ENCODE results near the gene TRABD2A. TPM values are rescaled to one million over a fixed set of nuclear protein-coding genes. Genes with fewer than 3 reads are reported as not detected.

Gene TRABD2A
- polyA plus RNA-seq, 2 donors = 0.08 to 0.32 TPM

- no peaks in the 10 kb centered on the region for H3K36me3 ChIP-seq (ENCODE audit: control insufficient read depth in 2 of 2, insufficient read depth in 2 of 2, low read length in 1 of 2)
- peaks cover 0 to 2% of the 10 kb centered on the region in 2 donors for H3K9me3 ChIP-seq (ENCODE audit: control insufficient read depth in 2 of 2, insufficient read depth in 1 of 2, low read depth in 1 of 2, low read length in 1 of 2)
- no peaks in the 10 kb centered on the region for H3K27me3 ChIP-seq (ENCODE audit: control insufficient read depth in 1 of 2, insufficient read depth in 2 of 2, low read length in 2 of 2)
- no peaks in the 10 kb centered on the region for H3K4me1 ChIP-seq (ENCODE audit: control insufficient read depth in 2 of 2, insufficient read depth in 2 of 2, low read length in 1 of 2)
- no peak overlapping the region for H3K4me3 ChIP-seq (ENCODE audit: low read depth in 1 of 2, low read length in 2 of 2)
- no peak overlapping the region for H3K27ac ChIP-seq (ENCODE audit: low read depth in 2 of 2, low read length in 1 of 2)
- WGBS, 2 donors = 77 to 81% methylated on average over 3 of the region's 3 CpGs
Observed at GRCh38 chr2:84858123-84858522, 22.8 kb downstream of the TRABD2A start.

DNA sequence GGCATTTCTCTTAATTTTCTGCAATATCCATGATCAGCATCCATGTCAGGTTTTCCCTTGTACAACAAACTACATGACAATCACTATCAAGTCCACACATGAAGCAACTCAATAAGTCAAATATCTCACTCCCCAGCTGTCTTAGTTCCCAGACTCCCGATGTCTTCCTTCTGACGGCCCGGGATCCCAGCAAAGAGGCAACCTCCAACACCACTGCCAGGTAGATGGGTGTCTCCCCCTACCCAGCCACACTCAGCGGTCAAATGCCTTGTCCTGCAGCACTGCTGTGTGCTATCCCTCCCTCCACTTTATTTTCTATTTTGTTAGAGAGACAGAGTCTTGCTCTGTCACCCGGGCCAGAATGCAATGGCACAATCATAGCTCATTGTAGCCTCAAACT lies 23.3 kb downstream of the TRABD2A start:
- Histone ChIP-seq H3K9me3 (ENCODE audit: control insufficient read depth in 2 of 2, insufficient read depth in 1 of 2, low read depth in 1 of 2, low read length in 1 of 2) (peaks cover 0 to 2% of the 10 kb centered on the region in 2 donors), H3K4me3 (ENCODE audit: low read depth in 1 of 2, low read length in 2 of 2) (no peak overlapping the region), H3K36me3 (ENCODE audit: control insufficient read depth in 2 of 2, insufficient read depth in 2 of 2, low read length in 1 of 2) (no peaks in the 10 kb centered on the region), H3K27ac (ENCODE audit: low read depth in 2 of 2, low read length in 1 of 2) (no peak overlapping the region), H3K4me1 (ENCODE audit: control insufficient read depth in 2 of 2, insufficient read depth in 2 of 2, low read length in 1 of 2) (no peaks in the 10 kb centered on the region), H3K27me3 (ENCODE audit: control insufficient read depth in 1 of 2, insufficient read depth in 2 of 2, low read length in 2 of 2) (no peaks in the 10 kb centered on the region)
- 77 to 83% methylated on average over 5 of the region's 5 CpGs for WGBS, 2 donors

DNA sequence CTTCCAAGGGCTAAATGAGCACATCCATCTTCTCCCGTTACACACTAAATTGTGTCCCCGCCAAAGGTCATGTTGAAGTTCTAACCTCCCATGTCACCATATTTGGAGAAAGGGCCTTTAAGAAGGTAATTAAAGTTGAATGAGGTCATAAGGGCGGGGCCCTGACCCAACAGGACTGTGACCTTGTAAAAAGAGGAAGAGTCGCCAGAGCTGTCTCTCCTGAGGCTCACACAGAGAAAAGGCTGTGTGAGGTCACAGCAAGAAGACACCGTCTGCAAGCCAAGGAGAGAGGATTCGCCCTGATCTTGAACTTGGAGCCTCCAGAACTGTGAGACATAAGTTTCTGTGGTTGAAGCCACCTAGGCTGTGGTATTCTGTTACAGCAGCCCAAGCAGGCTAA lies 24.1 kb downstream of the TRABD2A start:
- H3K4me1 ChIP-seq (ENCODE audit: control insufficient read depth in 2 of 2, insufficient read depth in 2 of 2, low read length in 1 of 2) = no peaks in the 10 kb centered on the region
- no peak overlapping the region for H3K4me3 ChIP-seq (ENCODE audit: low read depth in 1 of 2, low read length in 2 of 2)
- H3K9me3 ChIP-seq (ENCODE audit: control insufficient read depth in 2 of 2, insufficient read depth in 1 of 2, low read depth in 1 of 2, low read length in 1 of 2) = peaks cover 0 to 2% of the 10 kb centered on the region in 2 donors
- no peak overlapping the region for H3K27ac ChIP-seq (ENCODE audit: low read depth in 2 of 2, low read length in 1 of 2)
- no peaks in the 10 kb centered on the region for H3K36me3 ChIP-seq (ENCODE audit: control insufficient read depth in 2 of 2, insufficient read depth in 2 of 2, low read length in 1 of 2)
- 68 to 76% methylated on average over 6 of the region's 6 CpGs for WGBS, 2 donors
- H3K27me3 ChIP-seq (ENCODE audit: control insufficient read depth in 1 of 2, insufficient read depth in 2 of 2, low read length in 2 of 2) = no peaks in the 10 kb centered on the region

- Histone ChIP-seq H3K27me3 (ENCODE audit: control insufficient read depth in 1 of 2, insufficient read depth in 2 of 2, low read length in 2 of 2) (no peaks in the 10 kb centered on the region), H3K27ac (ENCODE audit: low read depth in 2 of 2, low read length in 1 of 2) (no peak overlapping the region), H3K36me3 (ENCODE audit: control insufficient read depth in 2 of 2, insufficient read depth in 2 of 2, low read length in 1 of 2) (no peaks in the 10 kb centered on the region), H3K4me3 (ENCODE audit: low read depth in 1 of 2, low read length in 2 of 2) (no peak overlapping the region), H3K4me1 (ENCODE audit: control insufficient read depth in 2 of 2, insufficient read depth in 2 of 2, low read length in 1 of 2) (no peaks in the 10 kb centered on the region), H3K9me3 (ENCODE audit: control insufficient read depth in 2 of 2, insufficient read depth in 1 of 2, low read depth in 1 of 2, low read length in 1 of 2) (peaks cover 0 to 2% of the 10 kb centered on the region in 2 donors)
- 29 to 38% methylated on average over 11 of the region's 11 CpGs for WGBS, 2 donors
Observed at GRCh38 chr2:84855731-84856130, 25.2 kb downstream of the TRABD2A start.

GRCh38 chr2:84854850-84855249 lies 26.0 kb downstream of the TRABD2A start:
- WGBS, 2 donors = 56 to 62% methylated on average over 4 of the region's 4 CpGs
- H3K27ac ChIP-seq (ENCODE audit: low read depth in 2 of 2, low read length in 1 of 2) = no peak overlapping the region
- no peaks in the 10 kb centered on the region for H3K36me3 ChIP-seq (ENCODE audit: control insufficient read depth in 2 of 2, insufficient read depth in 2 of 2, low read length in 1 of 2)
- no peaks in the 10 kb centered on the region for H3K27me3 ChIP-seq (ENCODE audit: control insufficient read depth in 1 of 2, insufficient read depth in 2 of 2, low read length in 2 of 2)
- H3K4me3 ChIP-seq (ENCODE audit: low read depth in 1 of 2, low read length in 2 of 2) = no peak overlapping the region
- peaks cover 0 to 2% of the 10 kb centered on the region in 2 donors for H3K9me3 ChIP-seq (ENCODE audit: control insufficient read depth in 2 of 2, insufficient read depth in 1 of 2, low read depth in 1 of 2, low read length in 1 of 2)
- H3K4me1 ChIP-seq (ENCODE audit: control insufficient read depth in 2 of 2, insufficient read depth in 2 of 2, low read length in 1 of 2) = no peaks in the 10 kb centered on the region

- no peaks in the 10 kb centered on the region for H3K27me3 ChIP-seq (ENCODE audit: control insufficient read depth in 1 of 2, insufficient read depth in 2 of 2, low read length in 2 of 2)
- H3K36me3 ChIP-seq (ENCODE audit: control insufficient read depth in 2 of 2, insufficient read depth in 2 of 2, low read length in 1 of 2) = no peaks in the 10 kb centered on the region
- no peak overlapping the region for H3K27ac ChIP-seq (ENCODE audit: low read depth in 2 of 2, low read length in 1 of 2)
- no peak overlapping the region for H3K4me3 ChIP-seq (ENCODE audit: low read depth in 1 of 2, low read length in 2 of 2)
- WGBS, 2 donors = 76 to 77% methylated on average over 3 of the region's 3 CpGs
- H3K9me3 ChIP-seq (ENCODE audit: control insufficient read depth in 2 of 2, insufficient read depth in 1 of 2, low read depth in 1 of 2, low read length in 1 of 2) = peaks cover 0 to 2% of the 10 kb centered on the region in 2 donors
- peaks cover 0 to under 1% of the 10 kb centered on the region in 2 donors for H3K4me1 ChIP-seq (ENCODE audit: control insufficient read depth in 2 of 2, insufficient read depth in 2 of 2, low read length in 1 of 2)
Observed at GRCh38 chr2:84851876-84852275, 29.0 kb downstream of the TRABD2A start.

DNA sequence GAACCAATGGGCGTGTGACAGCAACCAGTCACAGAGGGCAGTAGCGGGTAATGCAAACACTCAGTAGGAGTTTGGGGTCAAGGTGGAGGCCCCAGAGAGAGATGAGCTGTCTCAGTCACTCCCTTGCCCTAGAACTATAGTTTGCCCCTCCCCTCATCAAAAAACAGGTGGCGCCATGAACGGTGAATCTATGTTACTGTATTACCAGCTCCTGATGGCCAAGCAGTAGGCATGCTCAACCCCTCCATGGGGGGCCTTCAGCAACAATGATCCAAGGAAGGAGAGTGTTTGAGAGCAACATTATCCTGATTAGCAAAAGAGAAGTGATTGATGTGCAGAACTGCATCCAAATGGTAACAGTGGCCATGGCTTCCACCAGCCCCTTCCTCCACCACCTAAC lies 30.4 kb downstream of the TRABD2A start:
- Histone ChIP-seq H3K27me3 (ENCODE audit: control insufficient read depth in 1 of 2, insufficient read depth in 2 of 2, low read length in 2 of 2) (no peaks in the 10 kb centered on the region), H3K4me1 (ENCODE audit: control insufficient read depth in 2 of 2, insufficient read depth in 2 of 2, low read length in 1 of 2) (peaks cover 0 to 3% of the 10 kb centered on the region in 2 donors), H3K27ac (ENCODE audit: low read depth in 2 of 2, low read length in 1 of 2) (no peak overlapping the region), H3K9me3 (ENCODE audit: control insufficient read depth in 2 of 2, insufficient read depth in 1 of 2, low read depth in 1 of 2, low read length in 1 of 2) (peaks cover 0 to 2% of the 10 kb centered on the region in 2 donors), H3K36me3 (ENCODE audit: control insufficient read depth in 2 of 2, insufficient read depth in 2 of 2, low read length in 1 of 2) (no peaks in the 10 kb centered on the region), H3K4me3 (ENCODE audit: low read depth in 1 of 2, low read length in 2 of 2) (no peak overlapping the region)
- 94 to 98% methylated on average over 4 of the region's 4 CpGs for WGBS, 2 donors

DNA sequence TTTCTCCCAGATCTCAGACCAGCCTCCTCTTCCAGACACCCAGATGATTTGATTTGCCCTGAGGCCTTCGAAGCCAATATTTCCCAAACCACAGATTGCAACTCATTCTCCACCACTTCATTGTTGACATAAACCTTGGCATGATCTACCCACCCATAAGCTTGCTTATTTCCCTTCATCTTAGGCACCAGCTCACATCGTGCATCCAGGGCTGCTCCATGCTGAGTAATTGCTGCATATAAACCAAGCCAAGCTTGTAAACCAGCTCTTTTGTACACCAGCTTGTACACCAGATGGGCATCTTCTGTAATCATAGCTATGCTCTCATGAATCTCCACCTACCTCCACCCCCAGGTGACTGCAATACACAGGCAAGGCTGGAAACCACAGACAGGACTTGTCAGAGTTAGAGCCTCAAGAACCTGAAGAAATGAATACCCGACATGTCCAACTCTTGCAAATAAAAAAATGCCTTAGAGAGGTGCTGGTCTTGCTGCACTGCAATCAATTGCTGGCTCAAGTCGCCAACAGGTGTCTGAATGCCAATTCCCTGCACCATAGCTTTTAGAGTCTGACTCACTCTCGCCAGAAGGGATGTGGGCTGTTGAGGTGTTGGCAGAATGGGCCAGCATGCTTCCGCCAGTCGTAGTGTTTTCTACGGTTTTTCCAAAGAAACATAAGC lies 31.5 kb downstream of the TRABD2A start:
- Histone ChIP-seq H3K27me3 (ENCODE audit: control insufficient read depth in 1 of 2, insufficient read depth in 2 of 2, low read length in 2 of 2) (no peaks in the 10 kb centered on the region), H3K9me3 (ENCODE audit: control insufficient read depth in 2 of 2, insufficient read depth in 1 of 2, low read depth in 1 of 2, low read length in 1 of 2) (peaks cover 0 to 2% of the 10 kb centered on the region in 2 donors), H3K27ac (ENCODE audit: low read depth in 2 of 2, low read length in 1 of 2) (no peak overlapping the region), H3K36me3 (ENCODE audit: control insufficient read depth in 2 of 2, insufficient read depth in 2 of 2, low read length in 1 of 2) (no peaks in the 10 kb centered on the region), H3K4me3 (ENCODE audit: low read depth in 1 of 2, low read length in 2 of 2) (no peak overlapping the region), H3K4me1 (ENCODE audit: control insufficient read depth in 2 of 2, insufficient read depth in 2 of 2, low read length in 1 of 2) (peaks cover 0 to 3% of the 10 kb centered on the region in 2 donors)
- 58 to 69% methylated on average over 8 of the region's 8 CpGs for WGBS, 2 donors

- Histone ChIP-seq H3K27me3 (ENCODE audit: control insufficient read depth in 1 of 2, insufficient read depth in 2 of 2, low read length in 2 of 2) (no peaks in the 10 kb centered on the region), H3K36me3 (ENCODE audit: control insufficient read depth in 2 of 2, insufficient read depth in 2 of 2, low read length in 1 of 2) (no peaks in the 10 kb centered on the region), H3K27ac (ENCODE audit: low read depth in 2 of 2, low read length in 1 of 2) (no peak overlapping the region), H3K9me3 (ENCODE audit: control insufficient read depth in 2 of 2, insufficient read depth in 1 of 2, low read depth in 1 of 2, low read length in 1 of 2) (no peaks in the 10 kb centered on the region), H3K4me3 (ENCODE audit: low read depth in 1 of 2, low read length in 2 of 2) (no peak overlapping the region), H3K4me1 (ENCODE audit: control insufficient read depth in 2 of 2, insufficient read depth in 2 of 2, low read length in 1 of 2) (peaks cover 0 to 3% of the 10 kb centered on the region in 2 donors)
- WGBS, 2 donors = 71 to 84% methylated on average over 5 of the region's 5 CpGs
Observed at GRCh38 chr2:84847326-84848050, 33.4 kb downstream of the TRABD2A start.

All from esophagus (tissue), 2 donors.